H1 (cell line): ENCODE results near the gene PTPRC. TPM values are rescaled to one million over a fixed set of nuclear protein-coding genes. Genes with fewer than 3 reads are reported as not detected.
A peak's percentile ranks its signal among the peaks of the same experiment; 100 is the strongest.

Experiments used
- CTCF ChIA-PET: fragments of 300-600 bp; sonication (Branson Sonifier 250); formaldehyde crosslinking; loops from one replicate; lab custom pipeline; 2021; ENCODE audit not compliant: partially characterized antibody; lab: Charles Lee
- POLR2A ChIA-PET: fragments of 300-600 bp; sonication (Branson Sonifier 250); formaldehyde crosslinking; loops from one replicate; lab custom pipeline; 2021; ENCODE audit warnings: inconsistent platforms; ENCODE audit not compliant: partially characterized antibody; lab: Charles Lee
- DNase-seq, 2 experiments: peaks; one replicate each; pipeline versions ENCODE4 v3.0.0 to v3.0.0-alpha.2; 2010 to 2022; ENCODE audit warnings: low spot score in 2 of 2, low read depth in 1 of 2, mixed read lengths in 1 of 2
- FAIRE-seq: peaks from 2 replicates; lab custom pipeline; 2011; peaks lifted over from hg19 to GRCh38; lab: Jason Lieb, UNC
- H2AFZ ChIP-seq: 2 replicates; pipeline ENCODE4 v1.8.1; 2012; ENCODE audit warnings: low read length, inconsistent platforms
- H2AK5ac ChIP-seq: 2 replicates; pipeline ENCODE4 v1.6.1; 2013; ENCODE audit warnings: low read depth, low read length
- H2BK120ac ChIP-seq: replicated peaks from 2 replicates; pipeline ENCODE3; 2013; ENCODE audit warnings: low read depth, low read length, inconsistent platforms
- H2BK12ac ChIP-seq: 2 replicates; pipeline ENCODE4 v1.6.1; 2013; ENCODE audit warnings: low read depth, low read length
- H2BK15ac ChIP-seq: 2 replicates; pipeline ENCODE4 v1.6.1; 2013; ENCODE audit warnings: low read length
- H2BK20ac ChIP-seq: 2 replicates; pipeline ENCODE4 v1.6.1; 2013; ENCODE audit warnings: low read length
- H2BK5ac ChIP-seq: 2 replicates; pipeline ENCODE4 v1.6.1; 2013; ENCODE audit warnings: low read depth, low read length
- H3K14ac ChIP-seq: 2 replicates; pipeline ENCODE4 v1.6.1; 2013; ENCODE audit warnings: inconsistent platforms; ENCODE audit not compliant: insufficient read length
- H3K18ac ChIP-seq: 2 replicates; pipeline ENCODE4 v1.6.1; 2013; ENCODE audit warnings: low read length; ENCODE audit errors: extremely low read depth
- H3K23ac ChIP-seq: 2 replicates; pipeline ENCODE4 v1.6.1; 2013; ENCODE audit warnings: inconsistent platforms; ENCODE audit not compliant: insufficient read length
- H3K23me2 ChIP-seq: 2 replicates; pipeline ENCODE4 v1.6.1; 2013; ENCODE audit warnings: low read depth, low read length
- H3K27ac ChIP-seq: 2 replicates; pipeline ENCODE4 v1.6.1; 2011; ENCODE audit warnings: low read depth, low read length, inconsistent platforms
- H3K27me3 ChIP-seq, 4 experiments: replicated peaks in 1 of 4; 1 replicate in 1 of 4; 2 replicates in 3 of 4; pipeline versions ENCODE4 v1.6.1 to v1.8.1; 2011 to 2013; ENCODE audit warnings: low read length in 3 of 4, mild to moderate bottlenecking in 3 of 4, inconsistent platforms in 2 of 4, mixed read lengths in 2 of 4, moderate library complexity in 1 of 4; ENCODE audit not compliant: control insufficient read depth in 3 of 4, insufficient read depth in 3 of 4; ENCODE audit errors: extremely low read depth in 1 of 4
- H3K36me3 ChIP-seq, 4 experiments: 2 replicates each; pipeline versions ENCODE4 v1.6.1 to v1.8.1; 2011 to 2013; ENCODE audit warnings: mild to moderate bottlenecking in 4 of 4, low read length in 3 of 4, moderate library complexity in 2 of 4, control low read depth in 1 of 4, inconsistent platforms in 1 of 4; ENCODE audit not compliant: insufficient read depth in 4 of 4, control insufficient read depth in 2 of 4
- H3K4ac ChIP-seq: replicated peaks from 2 replicates; pipeline ENCODE3; 2013; ENCODE audit warnings: low read length, low read depth, mixed read lengths, inconsistent platforms; ENCODE audit not compliant: insufficient read length
- H3K4me1 ChIP-seq, 4 experiments: replicated peaks in 1 of 4; 1 replicate in 1 of 4; 2 replicates in 3 of 4; pipeline versions ENCODE4 v1.6.1 to v1.8.1; 2011 to 2013; ENCODE audit warnings: low read length in 3 of 4, inconsistent platforms in 2 of 4, mixed read lengths in 1 of 4; ENCODE audit not compliant: insufficient read depth in 4 of 4, control insufficient read depth in 3 of 4
- H3K4me2 ChIP-seq, 2 experiments: 2 replicates each; pipeline versions ENCODE4 v1.6.1 to v1.8.1; 2011 to 2013; ENCODE audit warnings: low read depth in 2 of 2, low read length in 2 of 2, control low read depth in 1 of 2, inconsistent platforms in 1 of 2, mild to moderate bottlenecking in 1 of 2; ENCODE audit not compliant: insufficient read depth in 1 of 2
- H3K4me3 ChIP-seq, 4 experiments: fragments of 200-600, 300-600 bp in 1 of 4; sonication (generic), shearing (Covaris generic), sonication (Bioruptor Twin) in 1 of 4; 2 replicates each; pipeline versions ENCODE4 v1.5.1 to v1.8.1; 2011 to 2016; ENCODE audit warnings: low read length in 4 of 4, low read depth in 3 of 4, control low read depth in 2 of 4, inconsistent platforms in 2 of 4, mild to moderate bottlenecking in 2 of 4, mixed read lengths in 1 of 4, moderate library complexity in 1 of 4; ENCODE audit not compliant: insufficient read depth in 2 of 4; ENCODE audit errors: extremely low read depth in 1 of 4
- H3K56ac ChIP-seq: replicated peaks from 2 replicates; pipeline ENCODE3; 2013; ENCODE audit warnings: low read depth, mild to moderate bottlenecking, mixed read lengths, low read length, inconsistent platforms; ENCODE audit not compliant: insufficient read length
- H3K79me1 ChIP-seq: 2 replicates; pipeline ENCODE4 v1.6.1; 2013; ENCODE audit warnings: low read depth, low read length, control low read depth
- H3K79me2 ChIP-seq, 2 experiments: 2 replicates each; pipeline versions ENCODE4 v1.6.1 to v1.8.1; 2012 to 2013; ENCODE audit warnings: low read length in 2 of 2, mild to moderate bottlenecking in 2 of 2, inconsistent platforms in 1 of 2; ENCODE audit not compliant: insufficient read depth in 2 of 2, control insufficient read depth in 1 of 2
- H3K9ac ChIP-seq, 4 experiments: replicated peaks in 1 of 4; 1 replicate in 1 of 4; 2 replicates in 3 of 4; pipeline versions ENCODE4 v1.6.1 to v1.8.1; 2011 to 2013; ENCODE audit warnings: low read depth in 3 of 4, low read length in 3 of 4, control low read depth in 2 of 4, mild to moderate bottlenecking in 2 of 4, moderate library complexity in 2 of 4, inconsistent platforms in 1 of 4; ENCODE audit errors: extremely low read depth in 1 of 4
- H3K9me3 ChIP-seq, 2 experiments: 2 replicates each; pipeline versions ENCODE4 v1.6.1 to v1.8.1; 2012 to 2013; ENCODE audit warnings: mild to moderate bottlenecking in 2 of 2, moderate library complexity in 2 of 2, control low read depth in 1 of 2, inconsistent platforms in 1 of 2, low read depth in 1 of 2, low read length in 1 of 2, mixed read lengths in 1 of 2; ENCODE audit not compliant: insufficient read depth in 2 of 2
- H4K20me1 ChIP-seq, 2 experiments: replicated peaks in 1 of 2; 2 replicates each; pipeline versions ENCODE3 to v1.8.1; 2011 to 2013; ENCODE audit warnings: inconsistent platforms in 2 of 2, low read length in 2 of 2, mild to moderate bottlenecking in 1 of 2; ENCODE audit not compliant: insufficient read depth in 2 of 2, control insufficient read depth in 1 of 2
- H4K5ac ChIP-seq: 2 replicates; pipeline ENCODE4 v1.6.1; 2013; ENCODE audit warnings: low read length, low read depth, mixed read lengths, inconsistent platforms; ENCODE audit not compliant: insufficient read length
- H4K8ac ChIP-seq: 2 replicates; pipeline ENCODE4 v1.8.0; 2013; ENCODE audit warnings: mild to moderate bottlenecking, moderate library complexity, low read length, inconsistent platforms; ENCODE audit not compliant: insufficient read depth; ENCODE audit errors: extremely low read depth
- H4K91ac ChIP-seq: replicated peaks from 2 replicates; pipeline ENCODE3; 2013; ENCODE audit warnings: low read length, mixed read lengths, inconsistent platforms; ENCODE audit not compliant: insufficient read length
- BACH1 ChIP-seq: IDR thresholded peaks from 2 replicates; pipeline ENCODE4 v1.6.1; 2012; ENCODE audit warnings: low read length, improper control_type of control experiment
- BCL11A ChIP-seq, 2 experiments: IDR thresholded peaks; one replicate each; pipeline ENCODE4 v1.6.1; 2011; ENCODE audit warnings: low read depth in 2 of 2, low read length in 2 of 2, mild to moderate bottlenecking in 2 of 2
- CBX5 ChIP-seq: fragments of 300-800, 300-1000 bp; sonication (generic); IDR thresholded peaks from 2 replicates; pipeline ENCODE4 v1.7.1; 2016; ENCODE audit warnings: antibody characterized with exemption, low read length, low read depth
- EP300 ChIP-seq, 2 experiments: IDR thresholded peaks; 1 replicate in 1 of 2; 2 replicates in 1 of 2; pipeline ENCODE4 v1.6.1; 2011 to 2012; ENCODE audit warnings: low read depth in 2 of 2, low read length in 2 of 2, mild to moderate bottlenecking in 2 of 2, borderline replicate concordance in 1 of 2, inconsistent platforms in 1 of 2, moderate library complexity in 1 of 2
- JUND ChIP-seq: IDR thresholded peaks from 2 replicates; pipeline ENCODE4 v1.6.1; 2011; ENCODE audit warnings: mild to moderate bottlenecking, improper control_type of control experiment, low read length
- SIX5 ChIP-seq: IDR thresholded peaks from 2 replicates; pipeline ENCODE4 v1.6.1; 2011; ENCODE audit warnings: mild to moderate bottlenecking, low read depth, low read length
- TAF1 ChIP-seq: IDR thresholded peaks from 2 replicates; pipeline ENCODE4 v1.6.1; 2011; ENCODE audit warnings: mild to moderate bottlenecking, low read depth, low read length
- TBP ChIP-seq: IDR thresholded peaks from 2 replicates; pipeline ENCODE4 v1.6.1; 2011; ENCODE audit warnings: low read depth, low read length, improper control_type of control experiment
- ZNF274 ChIP-seq: IDR thresholded peaks from 2 replicates; pipeline ENCODE4 v1.7.0; 2012; ENCODE audit warnings: low read length, borderline replicate concordance; ENCODE audit errors: extremely low read depth
- WGBS, 2 experiments: shearing (Covaris generic) in 1 of 2; methylation state at CpG; one replicate each; pipeline versions ENCODE4 v1.1.6 to v1.1.7; 2013 to 2015; ENCODE audit warnings: low lambda C conversion rate in 2 of 2, mixed read lengths in 2 of 2, inconsistent platforms in 1 of 2, low coverage in 1 of 2, missing lambda C conversion rate in 1 of 2; ENCODE audit not compliant: insufficient replicate concordance in 2 of 2, insufficient coverage in 1 of 2, insufficient read length in 1 of 2; ENCODE audit errors: extremely low coverage in 1 of 2, missing lambda C conversion rate in 1 of 2; 5-methylcytosine and 5-hydroxymethylcytosine counted together
- polyA plus RNA-seq, 7 experiments: library from polyadenylated mRNA; depleted of rRNA in 3 of 7; stranded (reverse) in 5 of 7; unstranded in 2 of 7; fragments of >200 nt in 5 of 7; fragments of 200-250 nt in 2 of 7; gene quantifications; 1 replicate in 5 of 7; 2 replicates in 1 of 7; 4 replicates in 1 of 7; pipeline versions ENCODE4 v1.2.1 to v1.2.3, GENCODE V29; 2011 to 2013; ENCODE audit warnings: missing spikeins in 2 of 7, mixed read lengths in 2 of 7
- total RNA-seq: library from RNA; stranded (reverse); fragmentation: NEBNext Ultra II Directional; extraction: Animal tissue kit (Norgen Biotek cat#: 25700); gene quantifications from 2 replicates; pipeline ENCODE4 v1.2.1, GENCODE V29; 2021

Gene PTPRC
- total and polyA plus RNA-seq, 2 of the 8 experiments (the other 6 are each of a cell fraction or from before 2014, with no cell fraction given), result 0.05 TPM; not detected in 1

DNA sequence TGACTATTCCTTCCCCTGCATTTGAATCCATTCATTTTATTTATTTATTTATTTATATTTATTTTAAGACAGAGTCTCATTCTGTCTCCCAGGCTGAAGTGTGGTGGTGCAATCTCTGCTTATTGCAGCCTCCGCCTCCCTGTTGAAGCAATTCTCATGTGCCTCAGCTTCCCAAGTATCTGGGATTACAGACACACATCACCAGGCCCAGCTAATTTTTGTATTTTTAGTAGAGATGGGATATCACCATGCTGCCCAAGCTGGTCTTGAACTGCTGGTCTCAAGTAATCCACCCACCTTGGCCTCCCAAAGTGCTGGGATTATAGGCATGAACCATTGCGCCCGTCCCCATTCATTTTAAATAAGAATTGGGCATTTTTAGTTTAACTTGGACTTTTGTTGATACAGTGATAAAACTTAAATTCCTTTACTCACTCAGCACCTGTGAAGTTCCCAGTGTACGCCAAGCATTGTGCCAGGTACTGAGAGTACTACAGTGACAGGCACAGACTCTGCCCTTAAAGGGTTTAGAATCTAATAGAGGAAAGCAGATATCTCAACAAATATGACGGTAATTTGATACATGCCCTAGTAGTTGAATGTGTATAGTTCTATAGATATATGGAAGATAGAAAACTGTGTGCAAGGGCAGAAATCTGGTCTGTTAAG, 90.5 kb downstream of the PTPRC start:
- Histone ChIP-seq H3K23ac (no peak overlapping the region), H3K14ac (no peak overlapping the region), H3K9ac (no peak overlapping the region), H3K4me2 (0 out of 4 replicates have a peak overlapping the region, but pooled peaks of 1 of the 2 experiments have one; percentile 11), H4K8ac (no peak overlapping the region), H2AK5ac (no peak overlapping the region), H3K36me3 (no peaks in the 10 kb centered on the region), H2BK5ac (no peak overlapping the region), H2BK20ac (0 out of 2 replicates have a peak overlapping the region, but pooled peaks have one; percentile 62), H2BK12ac (no peak overlapping the region), H4K91ac (no peak overlapping the region), H3K4me1 (peaks cover 0 to 3% (median 0%) of the 10 kb centered on the region in 4 experiments; a peak in 1 of 7 replicates), H3K18ac (no peak overlapping the region), H3K79me1 (no peaks in the 10 kb centered on the region), H4K20me1 (no peaks in the 10 kb centered on the region), H3K4me3 (no peak overlapping the region), H2AFZ (no peak overlapping the region), H3K27ac (no peak overlapping the region), H4K5ac (no peak overlapping the region), H2BK120ac (no peak overlapping the region), H2BK15ac (no peak overlapping the region), H3K27me3 (no peaks in the 10 kb centered on the region), H3K4ac (no peak overlapping the region), H3K23me2 (no peaks in the 10 kb centered on the region), H3K79me2 (no peaks in the 10 kb centered on the region), H3K56ac (no peak overlapping the region), H3K9me3 (no peaks in the 10 kb centered on the region)
- no peak for TF ChIP-seq ZNF274
- no peak for TF ChIP-seq EP300 (IDR thresholded peaks at IDR 0.05; ENCODE audit: borderline replicate concordance in 1 of 2, low read depth in 2 of 2, low read length in 2 of 2)
- no peak for TF ChIP-seq TAF1
- no peak for TF ChIP-seq SIX5
- TF ChIP-seq TBP, result no peak
- no peak for TF ChIP-seq CBX5
- TF ChIP-seq JUND, result no peak
- TF ChIP-seq BACH1, result no peak
- TF ChIP-seq BCL11A (IDR thresholded peaks at IDR 0.05; ENCODE audit: low read depth in 2 of 2, low read length in 2 of 2), result no peak
- no peak for FAIRE-seq
- no peak for DNase-seq
- ChIA-PET POLR2A (no interaction called here), CTCF (interaction anchor here (1.0 kb wide), 1 partner anchor 28 kb away, joined by 3 read pairs; no protein-coding TSS in a partner anchor)
- WGBS, 2 experiments, result 93% methylated on average over 5 of the region's 5 CpGs; no CpG with 5 or more reads in 1 of the 2 experiments
